Fibroblast of villous mesenchyme (primary cell): ENCODE measurements around the gene ADSS1. TPM values are rescaled to one million over a fixed set of nuclear protein-coding genes. Genes with fewer than 3 reads are reported as not detected.

Experiments used
- DNase-seq: peaks from one replicate; pipeline ENCODE4 v3.0.0-alpha.2; 2010; ENCODE audit warnings: low read depth
- H3K4me3 ChIP-seq: 2 replicates; pipeline ENCODE4 v1.5.1; 2011; ENCODE audit warnings: low read depth, mild to moderate bottlenecking, low read length
- total RNA-seq: library from RNA; depleted of rRNA; stranded (reverse); fragments of >200 nt; gene quantifications from 2 replicates; pipeline ENCODE4 v1.2.3, GENCODE V29; 2012
- TF ChIP-seq, protein P1 (sequence below): IDR thresholded peaks from 2 replicates; pipeline ENCODE4 v1.5.1; 2012; ENCODE audit warnings: low read depth, mild to moderate bottlenecking, low read length; ENCODE audit not compliant: insufficient read depth

ADSS1 gene
- total RNA-seq, 1 donor: 4.3 TPM

DNA sequence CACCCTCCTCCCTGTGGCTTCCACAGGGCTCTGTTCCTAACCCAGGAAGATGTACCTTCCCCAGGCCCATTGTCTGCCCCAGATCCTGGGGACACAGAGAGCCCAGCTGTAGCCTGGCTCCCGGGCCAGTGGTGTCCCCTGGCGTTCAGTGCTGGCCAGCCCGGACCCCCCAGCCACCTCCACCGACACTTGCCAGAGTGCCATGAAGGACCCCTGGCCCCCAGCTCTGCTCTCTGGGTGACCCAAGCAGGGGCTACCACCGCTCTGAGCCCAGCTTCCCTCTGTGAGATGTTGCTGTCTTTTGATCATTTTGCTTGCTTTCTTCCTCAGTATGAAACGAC, 28.4 kb upstream of the ADSS1 start:
- TF ChIP-seq, protein P1, sequence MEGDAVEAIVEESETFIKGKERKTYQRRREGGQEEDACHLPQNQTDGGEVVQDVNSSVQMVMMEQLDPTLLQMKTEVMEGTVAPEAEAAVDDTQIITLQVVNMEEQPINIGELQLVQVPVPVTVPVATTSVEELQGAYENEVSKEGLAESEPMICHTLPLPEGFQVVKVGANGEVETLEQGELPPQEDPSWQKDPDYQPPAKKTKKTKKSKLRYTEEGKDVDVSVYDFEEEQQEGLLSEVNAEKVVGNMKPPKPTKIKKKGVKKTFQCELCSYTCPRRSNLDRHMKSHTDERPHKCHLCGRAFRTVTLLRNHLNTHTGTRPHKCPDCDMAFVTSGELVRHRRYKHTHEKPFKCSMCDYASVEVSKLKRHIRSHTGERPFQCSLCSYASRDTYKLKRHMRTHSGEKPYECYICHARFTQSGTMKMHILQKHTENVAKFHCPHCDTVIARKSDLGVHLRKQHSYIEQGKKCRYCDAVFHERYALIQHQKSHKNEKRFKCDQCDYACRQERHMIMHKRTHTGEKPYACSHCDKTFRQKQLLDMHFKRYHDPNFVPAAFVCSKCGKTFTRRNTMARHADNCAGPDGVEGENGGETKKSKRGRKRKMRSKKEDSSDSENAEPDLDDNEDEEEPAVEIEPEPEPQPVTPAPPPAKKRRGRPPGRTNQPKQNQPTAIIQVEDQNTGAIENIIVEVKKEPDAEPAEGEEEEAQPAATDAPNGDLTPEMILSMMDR: no peak

DNA sequence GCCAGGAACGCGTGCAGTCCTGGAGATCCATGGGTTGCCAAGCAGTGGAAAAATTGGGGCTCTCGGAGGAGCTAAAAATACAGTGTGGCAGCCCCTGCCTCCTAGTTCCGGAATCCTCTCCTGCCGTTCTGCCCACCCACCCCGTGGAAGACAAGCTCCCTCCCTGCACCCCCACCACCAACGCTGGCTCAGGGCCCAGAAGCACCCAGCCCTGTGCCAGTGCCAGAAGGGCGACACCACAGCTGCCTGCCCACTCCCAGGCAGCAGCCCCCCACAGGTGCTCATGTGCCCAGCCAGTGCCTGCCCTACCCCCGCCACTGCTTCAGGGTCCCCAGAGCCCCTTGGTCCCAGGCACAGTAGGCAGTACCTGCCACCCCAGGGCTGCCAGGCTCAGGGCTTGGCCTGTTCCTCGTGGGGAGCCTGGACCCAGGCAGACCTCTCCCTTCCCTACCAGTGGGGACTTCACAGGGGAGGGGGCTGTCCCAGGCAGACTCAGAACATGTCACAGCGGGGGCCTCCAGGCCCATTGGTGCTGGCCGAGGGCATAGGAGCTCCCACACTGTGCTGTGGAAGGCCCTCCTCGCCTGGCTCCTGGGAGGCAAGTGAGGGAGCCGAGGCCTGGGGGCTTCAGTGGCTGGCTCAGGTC, 27.2 kb upstream of the ADSS1 start:
- TF ChIP-seq, protein P1: no peak
- DNase-seq: no peak
- H3K4me3 ChIP-seq: no peak overlapping the region

More for the DNA sequence above, 28.4 kb upstream of the ADSS1 start:
- H3K4me3 ChIP-seq: no peak overlapping the region
- DNase-seq: no peak

DNA sequence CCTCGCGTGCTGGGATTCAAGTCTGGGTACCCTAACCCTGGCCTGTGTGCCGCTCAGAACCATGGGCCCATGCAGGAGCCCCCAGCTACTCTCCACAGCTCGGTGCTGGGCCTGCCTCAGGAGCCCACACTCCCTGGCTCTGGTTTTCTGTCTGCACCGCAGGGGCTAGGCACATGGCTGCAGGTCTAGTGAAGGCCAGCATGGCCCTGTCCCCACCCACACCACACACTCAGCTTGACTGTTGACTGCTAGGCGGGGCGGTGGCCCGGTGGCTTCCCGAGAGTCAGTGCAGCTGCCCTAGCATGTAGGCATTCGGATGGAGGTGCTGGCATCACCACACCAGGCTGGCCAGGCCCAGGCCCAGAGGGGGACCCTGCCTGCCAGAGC, 26.7 kb upstream of the ADSS1 start:
- no peak overlapping the region for H3K4me3 ChIP-seq
- TF ChIP-seq, protein P1: no peak
- no peak for DNase-seq

DNA sequence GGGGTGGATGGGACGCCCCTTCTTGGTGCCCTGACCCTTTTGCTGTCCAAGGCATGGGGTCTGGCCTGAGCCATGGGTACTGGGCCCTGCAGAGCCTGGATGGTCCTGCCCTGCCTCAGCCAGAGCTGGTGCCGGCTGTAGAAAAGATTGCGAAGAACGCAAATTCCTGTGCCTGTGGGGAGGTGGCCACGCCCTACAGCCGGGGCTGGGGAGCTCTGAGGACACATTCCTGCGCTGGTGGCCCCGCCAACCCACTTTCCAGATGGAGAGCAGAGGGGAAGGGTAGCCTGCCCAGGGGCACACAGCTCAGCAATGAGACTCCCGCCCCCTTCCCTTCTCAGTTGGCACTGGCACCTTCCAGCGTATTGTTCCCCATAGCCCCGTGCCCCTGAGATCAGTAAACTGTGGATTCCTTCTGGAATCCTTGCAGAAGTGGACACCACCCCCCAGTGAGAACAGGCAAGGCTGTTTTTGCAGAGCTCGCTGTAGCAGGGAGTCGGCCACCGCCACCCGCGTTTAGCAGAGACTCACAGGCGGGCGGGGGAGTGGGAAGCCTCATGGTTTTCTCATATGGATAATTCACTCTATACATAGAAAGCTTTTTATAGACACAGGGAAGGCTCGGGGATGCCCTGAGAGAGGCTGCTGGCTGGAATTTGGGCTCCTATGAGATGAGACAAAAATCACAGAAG, 26.0 kb upstream of the ADSS1 start:
- no peak overlapping the region for H3K4me3 ChIP-seq
- peak; percentile 23 for DNase-seq
- TF ChIP-seq, protein P1: no peak

DNA sequence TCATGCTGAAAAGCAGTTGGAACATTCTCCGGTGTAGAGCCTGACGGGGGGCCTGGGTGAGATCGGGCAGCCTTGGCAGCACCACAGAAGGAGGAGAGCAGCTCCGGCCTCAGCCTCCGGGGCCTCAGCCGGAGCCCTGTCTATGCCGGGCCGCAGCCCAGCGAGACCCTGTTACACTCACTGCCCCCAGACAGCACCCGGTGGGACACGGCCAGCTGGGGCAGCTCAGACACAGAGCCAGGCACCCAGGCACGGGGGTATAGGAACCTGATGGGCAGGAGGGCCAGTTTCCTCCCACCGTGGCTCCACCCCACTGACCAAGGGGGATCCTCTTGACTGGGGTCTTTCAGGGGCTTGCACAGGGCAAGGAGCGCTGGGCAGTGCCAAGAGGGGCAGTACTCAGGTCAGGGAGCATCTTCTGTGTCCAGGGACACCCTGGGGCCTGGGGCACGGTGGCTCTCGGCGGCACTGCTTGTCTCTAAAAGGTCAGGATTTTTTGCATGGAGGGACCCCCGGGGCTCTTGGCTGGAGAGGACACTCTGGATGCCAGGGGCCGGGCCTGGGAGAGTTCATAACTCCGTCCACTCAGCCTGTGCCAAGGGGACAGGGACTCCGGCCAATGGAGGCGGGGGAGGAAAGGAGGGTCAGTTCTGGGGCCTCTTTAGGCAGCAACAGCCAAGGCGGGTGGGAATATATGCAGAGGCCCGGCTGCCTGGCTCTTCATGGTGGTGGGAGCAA, 25.2 kb upstream of the ADSS1 start:
- DNase-seq: no peak
- TF ChIP-seq, protein P1: no peak
- no peak overlapping the region for H3K4me3 ChIP-seq

DNA sequence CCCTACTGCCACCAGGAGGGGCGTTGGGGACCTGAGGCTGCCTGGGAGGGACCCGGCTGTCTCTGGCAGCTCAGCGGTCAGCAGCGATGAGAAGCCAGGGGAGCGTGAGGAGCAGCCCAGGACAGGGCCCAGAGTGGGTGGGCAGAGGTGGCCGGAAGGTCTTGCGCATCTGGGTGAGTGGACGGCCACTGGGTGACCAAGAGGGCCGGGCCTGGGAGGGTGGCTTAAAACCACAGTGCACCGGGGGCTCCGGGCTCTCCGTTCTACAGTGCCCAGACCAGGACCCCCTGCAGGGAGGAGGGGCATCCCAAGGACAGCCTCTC, 24.6 kb upstream of the ADSS1 start:
- TF ChIP-seq, protein P1: no peak
- DNase-seq: no peak
- no peak overlapping the region for H3K4me3 ChIP-seq
